OCI-LY3 (cell line): ENCODE measurements around the gene COG1.

Experiments used
- H2AFZ ChIP-seq: fragments of 200-600, 300-600 bp; shearing (Covaris generic); 2 replicates; pipeline ENCODE4 v1.6.0; 2014; ENCODE audit warnings: antibody characterized with exemption, low read depth, low read length
- H3K27ac ChIP-seq: fragments of 200-600, 300-600 bp; sonication (generic); 2 replicates; pipeline ENCODE4 v1.5.1; 2014; ENCODE audit warnings: mild to moderate bottlenecking, low read length, moderate library complexity, mixed read lengths
- H3K27me3 ChIP-seq: fragments of 200-600, 300-600 bp; sonication (generic); 2 replicates; pipeline ENCODE4 v1.6.1; 2014; ENCODE audit warnings: low read depth, low read length, mixed read lengths
- H3K36me3 ChIP-seq: fragments of 200-600, 300-600 bp; sonication (generic); replicated peaks from 2 replicates; pipeline ENCODE3; 2014; ENCODE audit warnings: low read depth, low read length, mixed read lengths
- H3K4me1 ChIP-seq: fragments of 300-600, 200-600 bp; sonication (generic); 2 replicates; pipeline ENCODE4 v1.6.1; 2014; ENCODE audit warnings: low read length, mixed read lengths
- H3K4me2 ChIP-seq: fragments of 200-600, 300-600 bp; sonication (generic); 2 replicates; pipeline ENCODE4 v1.6.1; 2014; ENCODE audit warnings: low read length, mixed read lengths
- H3K4me3 ChIP-seq: fragments of 300-600, 200-600 bp; sonication (generic); 2 replicates; pipeline ENCODE4 v1.5.1; 2014; ENCODE audit warnings: antibody characterized with exemption, mild to moderate bottlenecking, low read length, moderate library complexity
- H3K79me2 ChIP-seq: fragments of 300-600, 200-600 bp; shearing (Covaris generic); 2 replicates; pipeline ENCODE4 v1.6.1; 2014; ENCODE audit warnings: mild to moderate bottlenecking, low read length, mixed read lengths
- H3K9ac ChIP-seq: fragments of 300-600, 200-600 bp; shearing (Covaris generic); 2 replicates; pipeline ENCODE4 v1.6.0; 2014; ENCODE audit warnings: mild to moderate bottlenecking, low read length, moderate library complexity
- H3K9me3 ChIP-seq: fragments of 200-600, 300-600 bp; shearing (Covaris generic); 2 replicates; pipeline ENCODE4 v1.6.1; 2014; ENCODE audit warnings: low read length, mixed read lengths; ENCODE audit not compliant: insufficient read depth
- H4K20me1 ChIP-seq: fragments of 200-600, 300-600 bp; sonication (generic); 2 replicates; pipeline ENCODE4 v1.6.1; 2016; ENCODE audit warnings: low read length, mixed read lengths; ENCODE audit not compliant: insufficient read depth
- EZH2phosphoT487 ChIP-seq: fragments of 200-600 bp; shearing (Covaris generic); IDR thresholded peaks from 2 replicates; pipeline ENCODE4 v1.6.1; 2018; ENCODE audit warnings: antibody characterized with exemption, mixed run types, low read depth
- TF ChIP-seq, protein P1 (sequence below): fragments of 200-600, 300-600 bp; sonication (generic); IDR thresholded peaks from 2 replicates; pipeline ENCODE4 v1.5.1; 2014; ENCODE audit warnings: antibody characterized with exemption, low read length, low read depth

Gene COG1

DNA sequence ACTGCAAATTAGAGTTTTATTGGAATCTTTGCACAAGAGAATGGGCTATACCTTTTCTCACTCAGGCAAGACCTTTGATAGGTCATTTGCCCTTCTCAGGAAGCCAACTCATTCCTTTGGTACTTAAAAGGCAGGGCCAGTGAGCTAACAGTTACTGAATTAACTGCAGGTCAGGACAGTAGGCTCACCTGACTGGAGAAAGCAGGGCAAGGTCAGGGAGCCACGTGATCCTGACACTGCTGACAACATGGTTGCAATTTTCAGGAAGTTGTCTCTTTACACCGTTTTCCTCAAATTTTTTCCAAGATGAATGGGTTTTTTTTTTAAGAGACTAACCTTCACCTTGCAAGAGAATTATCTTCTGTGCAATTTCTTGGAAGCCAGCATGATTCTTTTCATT lies 47.7 kb downstream of the COG1 start:
- Histone ChIP-seq H3K4me2 (no peak overlapping the region), H3K27ac (no peak overlapping the region), H3K79me2 (no peaks in the 10 kb centered on the region), H3K4me1 (no peaks in the 10 kb centered on the region), H3K36me3 (peaks cover 28% of the 10 kb centered on the region), H4K20me1 (no peaks in the 10 kb centered on the region), H3K9me3 (no peaks in the 10 kb centered on the region), H3K4me3 (no peak overlapping the region), H3K9ac (no peak overlapping the region), H2AFZ (no peak overlapping the region), H3K27me3 (no peaks in the 10 kb centered on the region)
- TF ChIP-seq, protein P1, sequence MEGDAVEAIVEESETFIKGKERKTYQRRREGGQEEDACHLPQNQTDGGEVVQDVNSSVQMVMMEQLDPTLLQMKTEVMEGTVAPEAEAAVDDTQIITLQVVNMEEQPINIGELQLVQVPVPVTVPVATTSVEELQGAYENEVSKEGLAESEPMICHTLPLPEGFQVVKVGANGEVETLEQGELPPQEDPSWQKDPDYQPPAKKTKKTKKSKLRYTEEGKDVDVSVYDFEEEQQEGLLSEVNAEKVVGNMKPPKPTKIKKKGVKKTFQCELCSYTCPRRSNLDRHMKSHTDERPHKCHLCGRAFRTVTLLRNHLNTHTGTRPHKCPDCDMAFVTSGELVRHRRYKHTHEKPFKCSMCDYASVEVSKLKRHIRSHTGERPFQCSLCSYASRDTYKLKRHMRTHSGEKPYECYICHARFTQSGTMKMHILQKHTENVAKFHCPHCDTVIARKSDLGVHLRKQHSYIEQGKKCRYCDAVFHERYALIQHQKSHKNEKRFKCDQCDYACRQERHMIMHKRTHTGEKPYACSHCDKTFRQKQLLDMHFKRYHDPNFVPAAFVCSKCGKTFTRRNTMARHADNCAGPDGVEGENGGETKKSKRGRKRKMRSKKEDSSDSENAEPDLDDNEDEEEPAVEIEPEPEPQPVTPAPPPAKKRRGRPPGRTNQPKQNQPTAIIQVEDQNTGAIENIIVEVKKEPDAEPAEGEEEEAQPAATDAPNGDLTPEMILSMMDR: no peak
- TF ChIP-seq EZH2phosphoT487: no peak

DNA sequence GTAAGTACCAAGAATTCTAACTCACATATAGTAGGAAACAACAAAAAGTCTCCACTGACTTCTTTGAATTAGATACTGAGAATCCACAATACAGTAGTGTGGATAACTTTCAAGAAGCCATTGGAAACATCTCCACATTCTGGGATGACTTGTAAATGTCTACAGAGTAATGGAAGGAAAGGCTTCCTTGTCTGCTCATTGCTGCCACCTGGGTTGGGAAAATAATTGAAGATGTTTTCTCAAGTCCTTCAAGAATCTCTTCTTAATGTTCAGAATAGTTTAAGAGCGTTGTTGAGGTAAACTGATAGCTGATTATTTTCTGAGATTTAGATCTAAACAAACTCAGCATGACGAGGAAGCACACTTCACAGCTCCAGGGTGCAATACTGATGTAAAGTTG lies 54.9 kb downstream of the COG1 start:
- H3K27ac ChIP-seq: no peak overlapping the region
- no peaks in the 10 kb centered on the region for H3K4me1 ChIP-seq
- H2AFZ ChIP-seq: no peak overlapping the region
- TF ChIP-seq, protein P1: no peak; the same call in 1 of the 2 replicates
- no peak for TF ChIP-seq EZH2phosphoT487
- H3K4me2 ChIP-seq: no peak overlapping the region
- H3K36me3 ChIP-seq: peaks cover 5% of the 10 kb centered on the region
- no peaks in the 10 kb centered on the region for H3K9me3 ChIP-seq
- H3K9ac ChIP-seq: no peak overlapping the region
- no peaks in the 10 kb centered on the region for H4K20me1 ChIP-seq
- H3K4me3 ChIP-seq: no peak overlapping the region
- no peaks in the 10 kb centered on the region for H3K79me2 ChIP-seq
- H3K27me3 ChIP-seq: no peaks in the 10 kb centered on the region

DNA sequence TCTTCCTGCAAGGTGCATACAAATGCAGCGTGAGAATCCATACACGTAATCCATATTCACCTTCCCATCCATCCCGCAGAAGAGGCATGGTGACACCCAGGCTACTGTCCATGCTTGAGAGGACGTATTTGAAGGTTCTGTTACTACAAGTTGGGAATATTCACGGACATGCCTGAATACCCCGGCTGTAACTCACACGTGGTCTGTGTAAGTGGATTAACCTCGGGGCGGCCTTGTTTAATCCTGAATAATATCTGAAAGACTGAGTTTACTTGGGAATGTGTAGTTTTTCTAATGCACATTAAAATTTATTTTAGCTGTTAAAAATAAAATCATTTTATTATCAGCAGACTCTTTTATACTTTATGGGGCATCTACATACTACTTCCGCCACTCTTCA lies 55.7 kb downstream of the COG1 start:
- H2AFZ ChIP-seq: no peak overlapping the region
- H3K27ac ChIP-seq: no peak overlapping the region
- H3K4me3 ChIP-seq: no peak overlapping the region
- no peaks in the 10 kb centered on the region for H4K20me1 ChIP-seq
- TF ChIP-seq, protein P1: no peak
- no peak for TF ChIP-seq EZH2phosphoT487
- H3K9me3 ChIP-seq: no peaks in the 10 kb centered on the region
- H3K79me2 ChIP-seq: no peaks in the 10 kb centered on the region
- H3K4me1 ChIP-seq: no peaks in the 10 kb centered on the region
- peaks cover 5% of the 10 kb centered on the region for H3K36me3 ChIP-seq
- no peak overlapping the region for H3K4me2 ChIP-seq
- no peak overlapping the region for H3K9ac ChIP-seq
- no peaks in the 10 kb centered on the region for H3K27me3 ChIP-seq

DNA sequence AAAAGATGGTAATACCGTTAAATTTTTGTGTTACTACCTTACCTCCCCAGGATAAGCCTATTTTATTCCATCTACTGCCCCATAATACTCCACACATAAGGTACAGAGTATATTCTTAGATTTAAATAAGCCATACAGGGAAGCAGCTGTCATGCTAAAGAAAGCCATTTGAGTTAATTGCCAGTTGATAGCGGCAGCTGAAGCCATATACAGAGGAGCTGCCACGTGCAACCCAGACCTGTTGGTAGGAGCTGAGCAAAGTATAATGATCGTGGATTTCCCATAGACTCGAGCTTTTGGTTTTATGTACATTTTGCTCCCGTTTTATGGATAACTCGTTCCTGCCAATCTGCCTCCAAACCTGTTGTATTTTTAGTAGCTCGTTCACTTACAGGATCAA lies 56.8 kb downstream of the COG1 start:
- no peaks in the 10 kb centered on the region for H3K9me3 ChIP-seq
- no peaks in the 10 kb centered on the region for H4K20me1 ChIP-seq
- no peaks in the 10 kb centered on the region for H3K79me2 ChIP-seq
- H2AFZ ChIP-seq: no peak overlapping the region
- no peaks in the 10 kb centered on the region for H3K27me3 ChIP-seq
- no peak overlapping the region for H3K4me2 ChIP-seq
- no peaks in the 10 kb centered on the region for H3K4me1 ChIP-seq
- TF ChIP-seq, protein P1: no peak
- TF ChIP-seq EZH2phosphoT487: no peak
- H3K27ac ChIP-seq: no peak overlapping the region
- H3K4me3 ChIP-seq: no peak overlapping the region
- H3K9ac ChIP-seq: no peak overlapping the region
- H3K36me3 ChIP-seq: peaks cover 5% of the 10 kb centered on the region
